ENCODE measurements around the gene ITGB3. TPM values are rescaled to one million over a fixed set of nuclear protein-coding genes. Genes with fewer than 3 reads are reported as not detected.

Gene ITGB3
- total and polyA plus RNA-seq, 10 of the 15 experiments (the other 5 are each of a cell fraction or from before 2014, with no cell fraction given), result 0.69 to 22.8 (median 13.6) TPM

DNA sequence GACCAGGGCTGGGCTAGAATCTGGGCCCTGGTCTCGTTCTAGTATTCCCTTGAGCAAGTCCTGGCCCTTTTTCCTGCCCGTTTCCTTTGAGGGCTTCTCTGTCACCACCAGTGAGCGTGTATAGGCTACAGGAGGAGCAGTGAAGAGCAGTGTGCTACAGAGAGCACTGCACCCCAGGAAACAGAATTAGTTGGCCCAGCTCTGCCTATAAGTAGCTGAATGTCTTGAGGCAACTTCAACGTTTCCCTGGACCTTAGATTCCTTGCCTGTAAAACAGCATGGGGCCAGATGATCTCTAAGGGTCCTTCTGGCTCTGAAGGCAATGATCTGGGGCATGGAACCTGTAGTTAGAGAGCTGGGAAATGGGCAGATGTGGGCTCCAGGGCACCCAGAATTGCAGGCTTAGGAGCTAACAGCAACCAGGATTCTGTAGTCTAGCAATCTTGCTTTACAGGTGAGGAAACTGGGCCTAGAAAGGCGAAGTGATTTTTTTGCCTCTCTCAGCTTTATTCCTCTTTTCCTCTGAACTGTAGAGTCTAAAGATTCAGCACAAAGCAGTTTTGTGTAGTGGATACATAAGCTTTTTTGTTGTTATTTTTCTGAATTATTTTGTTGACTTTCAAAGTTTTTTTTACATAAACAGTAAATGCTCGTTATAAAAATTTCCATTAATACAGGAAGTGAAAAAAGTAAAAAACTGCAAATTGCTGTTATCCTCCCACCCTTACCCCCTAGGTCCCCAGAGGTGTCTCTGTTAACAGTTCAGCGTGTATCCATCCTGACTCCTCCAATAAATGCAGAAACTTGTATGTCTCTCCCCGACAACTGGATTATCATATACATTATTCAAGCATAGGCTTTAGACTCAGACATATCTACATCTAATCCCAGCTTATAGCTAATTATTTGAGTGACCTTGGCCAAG is 46.2 kb upstream of the ITGB3 start (continued):
- TF ChIP-seq, protein P1, sequence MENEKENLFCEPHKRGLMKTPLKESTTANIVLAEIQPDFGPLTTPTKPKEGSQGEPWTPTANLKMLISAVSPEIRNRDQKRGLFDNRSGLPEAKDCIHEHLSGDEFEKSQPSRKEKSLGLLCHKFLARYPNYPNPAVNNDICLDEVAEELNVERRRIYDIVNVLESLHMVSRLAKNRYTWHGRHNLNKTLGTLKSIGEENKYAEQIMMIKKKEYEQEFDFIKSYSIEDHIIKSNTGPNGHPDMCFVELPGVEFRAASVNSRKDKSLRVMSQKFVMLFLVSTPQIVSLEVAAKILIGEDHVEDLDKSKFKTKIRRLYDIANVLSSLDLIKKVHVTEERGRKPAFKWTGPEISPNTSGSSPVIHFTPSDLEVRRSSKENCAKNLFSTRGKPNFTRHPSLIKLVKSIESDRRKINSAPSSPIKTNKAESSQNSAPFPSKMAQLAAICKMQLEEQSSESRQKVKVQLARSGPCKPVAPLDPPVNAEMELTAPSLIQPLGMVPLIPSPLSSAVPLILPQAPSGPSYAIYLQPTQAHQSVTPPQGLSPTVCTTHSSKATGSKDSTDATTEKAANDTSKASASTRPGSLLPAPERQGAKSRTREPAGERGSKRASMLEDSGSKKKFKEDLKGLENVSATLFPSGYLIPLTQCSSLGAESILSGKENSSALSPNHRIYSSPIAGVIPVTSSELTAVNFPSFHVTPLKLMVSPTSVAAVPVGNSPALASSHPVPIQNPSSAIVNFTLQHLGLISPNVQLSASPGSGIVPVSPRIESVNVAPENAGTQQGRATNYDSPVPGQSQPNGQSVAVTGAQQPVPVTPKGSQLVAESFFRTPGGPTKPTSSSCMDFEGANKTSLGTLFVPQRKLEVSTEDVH (IDR thresholded peaks at IDR 0.05; ENCODE audit: low read depth, partially characterized antibody), result no peak
- TF ChIP-seq, protein P2, sequence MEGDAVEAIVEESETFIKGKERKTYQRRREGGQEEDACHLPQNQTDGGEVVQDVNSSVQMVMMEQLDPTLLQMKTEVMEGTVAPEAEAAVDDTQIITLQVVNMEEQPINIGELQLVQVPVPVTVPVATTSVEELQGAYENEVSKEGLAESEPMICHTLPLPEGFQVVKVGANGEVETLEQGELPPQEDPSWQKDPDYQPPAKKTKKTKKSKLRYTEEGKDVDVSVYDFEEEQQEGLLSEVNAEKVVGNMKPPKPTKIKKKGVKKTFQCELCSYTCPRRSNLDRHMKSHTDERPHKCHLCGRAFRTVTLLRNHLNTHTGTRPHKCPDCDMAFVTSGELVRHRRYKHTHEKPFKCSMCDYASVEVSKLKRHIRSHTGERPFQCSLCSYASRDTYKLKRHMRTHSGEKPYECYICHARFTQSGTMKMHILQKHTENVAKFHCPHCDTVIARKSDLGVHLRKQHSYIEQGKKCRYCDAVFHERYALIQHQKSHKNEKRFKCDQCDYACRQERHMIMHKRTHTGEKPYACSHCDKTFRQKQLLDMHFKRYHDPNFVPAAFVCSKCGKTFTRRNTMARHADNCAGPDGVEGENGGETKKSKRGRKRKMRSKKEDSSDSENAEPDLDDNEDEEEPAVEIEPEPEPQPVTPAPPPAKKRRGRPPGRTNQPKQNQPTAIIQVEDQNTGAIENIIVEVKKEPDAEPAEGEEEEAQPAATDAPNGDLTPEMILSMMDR (IDR thresholded peaks at IDR 0.05 in 2 of 3, conservative IDR thresholded peaks at IDR 0.05 in 1 of 3; ENCODE audit: control insufficient read depth in 2 of 3, extremely low read depth in 1 of 3, insufficient read depth in 1 of 3, low read depth in 3 of 3, low read length in 3 of 3), result no peak
- TF ChIP-seq GABPA (IDR thresholded peaks at IDR 0.05; ENCODE audit: low read depth), result no peak
- no peak for TF ChIP-seq TCF12 (IDR thresholded peaks at IDR 0.05; ENCODE audit: low read depth, low read length)
- 0 out of 2 replicates have a peak, but pooled peaks have one; percentile 23 for TF ChIP-seq MTA2 (IDR thresholded peaks at IDR 0.05; ENCODE audit: low read depth)
- no peak for TF ChIP-seq TBL1XR1 (IDR thresholded peaks at IDR 0.05; ENCODE audit: low read depth, low read length)
- TF ChIP-seq MXI1 (IDR thresholded peaks at IDR 0.05; ENCODE audit: low read depth, low read length), result no peak
- TF ChIP-seq NFXL1 (IDR thresholded peaks at IDR 0.05; ENCODE audit: borderline replicate concordance), result no peak
- no peak for TF ChIP-seq CREB1 (IDR thresholded peaks at IDR 0.05; ENCODE audit: low read depth)
- TF ChIP-seq HDGF (IDR thresholded peaks at IDR 0.05), result no peak
- TF ChIP-seq BCL11A (IDR thresholded peaks at IDR 0.05; ENCODE audit: low read depth, low read length), result no peak
- TF ChIP-seq RUNX3 (IDR thresholded peaks at IDR 0.05; ENCODE audit: low read length), result no peak
- no peak for TF ChIP-seq SMAD1 (IDR thresholded peaks at IDR 0.05; ENCODE audit: low read depth, partially characterized antibody)
- peak; percentile 38; the same call in 1 of the 2 replicates for TF ChIP-seq ZNF384 (IDR thresholded peaks at IDR 0.05; ENCODE audit: borderline replicate concordance, low read depth, low read length)
- TF ChIP-seq STAT1 (conservative IDR thresholded peaks at IDR 0.05), result no peak
